Lower leg skin (tissue), 3 donors: Measurements from ENCODE around the gene IL23R.

Experiments used
- CTCF ChIP-seq, 3 donors: fragments of 450-650 bp; IDR thresholded peaks; one replicate each; pipeline ENCODE4 v1.5.1; 2016; ENCODE audit warnings: antibody characterized with exemption in 3 of 3, mild to moderate bottlenecking in 3 of 3, moderate library complexity in 2 of 3
- POLR2A ChIP-seq, 2 donors: fragments of 450-650 bp; IDR thresholded peaks; one replicate each; pipeline ENCODE4 v1.6.1; 2016 to 2017; ENCODE audit warnings: antibody characterized with exemption in 2 of 2, mild to moderate bottlenecking in 1 of 2, moderate library complexity in 1 of 2

DNA sequence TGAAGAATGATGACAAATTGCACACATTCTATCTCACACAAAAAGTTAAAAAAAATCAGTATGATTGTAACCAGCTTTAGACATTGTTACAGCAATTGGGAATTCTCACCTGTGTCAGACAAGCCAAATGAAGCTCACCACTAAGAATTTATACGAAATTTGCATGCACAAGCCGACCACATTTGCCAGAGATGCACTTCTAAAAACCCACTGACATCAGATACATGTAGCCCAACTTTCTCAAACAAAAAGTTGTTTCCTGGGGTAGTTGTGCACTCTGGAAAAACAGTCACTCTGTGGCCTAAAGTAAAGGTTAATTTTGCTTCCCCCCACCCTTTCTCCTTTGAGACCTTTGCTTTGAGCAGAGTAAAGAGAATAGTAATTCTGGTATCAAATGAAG is 73.5 kb downstream of the IL23R start:
- TF ChIP-seq CTCF (IDR thresholded peaks at IDR 0.05) (no peak), POLR2A (IDR thresholded peaks at IDR 0.05) (no peak)
